HEK293 (cell line): ENCODE measurements around the gene BLOC1S2.

Experiments used
- CTCF ChIA-PET: fragments of 350-600 bp; formaldehyde crosslinking; extraction: SDS; loops from one replicate; lab custom pipeline; 2021; ENCODE audit warnings: antibody characterized with exemption; lab: Yijun Ruan, JAX
- POLR2A ChIA-PET: fragments of 300-600 bp; formaldehyde crosslinking; extraction: SDS; loops from one replicate; lab custom pipeline; 2020; ENCODE audit warnings: antibody characterized with exemption, inconsistent platforms; lab: Yijun Ruan, JAX
- H3K27ac ChIP-seq: fragments of 200-500 bp; sonication (Bioruptor generic); 2 replicates; pipeline ENCODE4 v1.5.1; 2014; ENCODE audit warnings: low read depth, low read length, control low read depth, inconsistent platforms; ENCODE audit errors: extremely low read depth
- H3K36me3 ChIP-seq, 2 experiments: fragments of 200-500 bp in 1 of 2; sonication (Bioruptor generic) in 1 of 2; 1 replicate in 1 of 2; 2 replicates in 1 of 2; pipeline ENCODE4 v1.5.1; 2014 to 2017; ENCODE audit warnings: inconsistent platforms in 2 of 2, low read length in 2 of 2; ENCODE audit not compliant: control insufficient read depth in 2 of 2, insufficient read depth in 1 of 2
- H3K4me1 ChIP-seq: fragments of 200-500 bp; sonication (Bioruptor generic); 2 replicates; pipeline ENCODE4 v1.5.1; 2014; ENCODE audit warnings: mild to moderate bottlenecking, low read length, inconsistent platforms; ENCODE audit not compliant: control insufficient read depth, insufficient read depth
- H3K4me3 ChIP-seq: 2 replicates; pipeline ENCODE4 v1.5.1; 2011; ENCODE audit warnings: low read depth, mild to moderate bottlenecking, control low read depth, low read length, moderate library complexity
- H3K9me3 ChIP-seq: fragments of 200-500 bp; sonication (Bioruptor generic); 2 replicates; pipeline ENCODE4 v1.5.1; 2014; ENCODE audit warnings: low read depth, low read length, inconsistent platforms; ENCODE audit not compliant: control insufficient read depth, insufficient read depth
- GLIS2 ChIP-seq: fragments of 450-650 bp; formaldehyde crosslinking; IDR thresholded peaks from 2 replicates; pipeline ENCODE4 v1.5.1; 2016; ENCODE audit warnings: missing biosample characterization, missing genetic modification characterization
- IKZF3 ChIP-seq: fragments of 450-650 bp; IDR thresholded peaks from 2 replicates; pipeline ENCODE4 v1.5.0; 2018; ENCODE audit warnings: missing biosample characterization, mild to moderate bottlenecking, missing genetic modification characterization, moderate library complexity
- KLF10 ChIP-seq: fragments of 450-650 bp; IDR thresholded peaks from 2 replicates; pipeline ENCODE4 v1.5.1; 2018; ENCODE audit warnings: missing biosample characterization, mild to moderate bottlenecking, missing genetic modification characterization
- ZBTB1 ChIP-seq: fragments of 450-650 bp; formaldehyde crosslinking; IDR thresholded peaks from 2 replicates; pipeline ENCODE4 v1.5.1; 2016; ENCODE audit warnings: missing biosample characterization, missing genetic modification characterization
- ZBTB48 ChIP-seq: fragments of 450-650 bp; formaldehyde crosslinking; IDR thresholded peaks from 2 replicates; pipeline ENCODE4 v1.5.1; 2016; ENCODE audit warnings: missing biosample characterization, missing genetic modification characterization
- ZFP3 ChIP-seq: fragments of 450-650 bp; formaldehyde crosslinking; IDR thresholded peaks from 2 replicates; pipeline ENCODE4 v1.5.1; 2016; ENCODE audit warnings: low read depth, missing biosample characterization, missing genetic modification characterization
- ZNF121 ChIP-seq: fragments of 450-650 bp; formaldehyde crosslinking; IDR thresholded peaks from 2 replicates; pipeline ENCODE4 v1.5.1; 2016; ENCODE audit warnings: missing biosample characterization, missing genetic modification characterization
- ZNF146 ChIP-seq: fragments of 450-650 bp; formaldehyde crosslinking; IDR thresholded peaks from 2 replicates; pipeline ENCODE4 v1.5.1; 2016; ENCODE audit warnings: missing biosample characterization, missing genetic modification characterization
- ZNF214 ChIP-seq: fragments of 450-650 bp; formaldehyde crosslinking; IDR thresholded peaks from 2 replicates; pipeline ENCODE4 v1.5.1; 2017; ENCODE audit warnings: missing biosample characterization, mild to moderate bottlenecking, missing genetic modification characterization, borderline replicate concordance
- ZNF274 ChIP-seq, 2 experiments: fragments of 200-500 bp in 1 of 2; fragments of 450-650 bp in 1 of 2; sonication (Bioruptor generic) in 1 of 2; formaldehyde crosslinking in 1 of 2; IDR thresholded peaks; 2 replicates each; pipeline versions ENCODE4 v1.5.1 to v1.6.1; 2014 to 2016; ENCODE audit warnings: borderline replicate concordance in 1 of 2, inconsistent platforms in 1 of 2, low read length in 1 of 2, missing biosample characterization in 1 of 2, missing genetic modification characterization in 1 of 2
- ZNF292 ChIP-seq: fragments of 450-650 bp; formaldehyde crosslinking; IDR thresholded peaks from 2 replicates; pipeline ENCODE4 v1.5.1; 2016; ENCODE audit warnings: low read depth, missing biosample characterization, missing genetic modification characterization, borderline replicate concordance
- ZNF394 ChIP-seq: fragments of 450-650 bp; formaldehyde crosslinking; IDR thresholded peaks from 2 replicates; pipeline ENCODE4 v1.5.1; 2016; ENCODE audit warnings: missing biosample characterization, missing genetic modification characterization, mild to moderate bottlenecking, moderate library complexity, borderline replicate concordance
- ZNF416 ChIP-seq: fragments of 450-650 bp; formaldehyde crosslinking; IDR thresholded peaks from 2 replicates; pipeline ENCODE4 v1.5.1; 2016; ENCODE audit warnings: missing biosample characterization, missing genetic modification characterization
- ZNF473 ChIP-seq: fragments of 450-650 bp; formaldehyde crosslinking; IDR thresholded peaks from 2 replicates; pipeline ENCODE4 v1.5.1; 2017; ENCODE audit warnings: missing biosample characterization, missing genetic modification characterization
- ZNF585B ChIP-seq: fragments of 450-650 bp; formaldehyde crosslinking; IDR thresholded peaks from 2 replicates; pipeline ENCODE4 v1.5.1; 2016; ENCODE audit warnings: missing biosample characterization, missing genetic modification characterization
- ZNF600 ChIP-seq: fragments of 450-650 bp; formaldehyde crosslinking; IDR thresholded peaks from 2 replicates; pipeline ENCODE4 v1.5.1; 2016; ENCODE audit warnings: missing biosample characterization, missing genetic modification characterization
- ZNF623 ChIP-seq: fragments of 450-650 bp; formaldehyde crosslinking; IDR thresholded peaks from 2 replicates; pipeline ENCODE4 v1.5.1; 2016; ENCODE audit warnings: missing biosample characterization, missing genetic modification characterization
- ZNF624 ChIP-seq: fragments of 450-650 bp; formaldehyde crosslinking; IDR thresholded peaks from 2 replicates; pipeline ENCODE4 v1.5.1; 2017; ENCODE audit warnings: missing biosample characterization, missing genetic modification characterization
- ZNF658 ChIP-seq: fragments of 450-650 bp; formaldehyde crosslinking; IDR thresholded peaks from 2 replicates; pipeline ENCODE4; 2016; ENCODE audit warnings: missing biosample characterization, missing genetic modification characterization
- ZNF664 ChIP-seq: fragments of 450-650 bp; formaldehyde crosslinking; IDR thresholded peaks from 2 replicates; pipeline ENCODE4 v1.5.1; 2016; ENCODE audit warnings: missing biosample characterization, missing genetic modification characterization
- ZSCAN30 ChIP-seq: fragments of 450-650 bp; IDR thresholded peaks from 2 replicates; pipeline ENCODE4 v1.5.1; 2018; ENCODE audit warnings: missing biosample characterization, mild to moderate bottlenecking, missing genetic modification characterization, moderate library complexity
- TF ChIP-seq, protein P1 (sequence below): fragments of 450-650 bp; formaldehyde crosslinking; IDR thresholded peaks from 2 replicates; pipeline ENCODE4 v1.5.1; 2016; ENCODE audit warnings: missing biosample characterization, missing genetic modification characterization
- TF ChIP-seq, protein P2 (sequence below): fragments of 450-650 bp; IDR thresholded peaks from 2 replicates; pipeline ENCODE4 v1.5.1; 2018; ENCODE audit warnings: missing biosample characterization, mild to moderate bottlenecking, missing genetic modification characterization
- TF ChIP-seq, protein P3 (sequence below): fragments of 450-650 bp; formaldehyde crosslinking; IDR thresholded peaks from 2 replicates; pipeline ENCODE4 v1.5.1; 2016; ENCODE audit warnings: missing biosample characterization, missing genetic modification characterization
- TF ChIP-seq, protein P4 (sequence below): sonication (generic); formaldehyde crosslinking; IDR thresholded peaks from 2 replicates; pipeline ENCODE4 v1.8.1; 2022; ENCODE audit warnings: mild to moderate bottlenecking, moderate library complexity, missing genetic modification reagents

The BLOC1S2 gene

DNA sequence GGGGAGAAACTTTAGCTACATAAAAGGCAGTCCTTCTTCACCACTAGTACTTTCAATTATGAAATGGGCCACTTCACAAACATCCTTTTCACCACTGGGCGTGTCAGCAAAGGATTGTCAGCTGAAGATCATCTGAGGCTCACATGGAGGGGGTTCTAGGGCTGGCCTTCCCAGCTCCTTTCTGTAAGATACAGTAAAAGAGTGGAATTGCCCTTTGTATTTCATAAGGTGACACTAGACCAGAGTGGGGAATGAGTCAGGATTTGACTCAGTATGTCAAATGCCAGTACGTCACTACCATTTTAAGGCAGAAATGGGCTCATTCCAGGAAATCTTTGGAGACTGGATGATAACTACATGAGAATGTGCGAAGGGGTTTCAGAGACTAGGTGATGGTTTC lies 21.2 kb upstream of the BLOC1S2 start:
- POLR2A ChIA-PET = no interaction called here
- H3K36me3 ChIP-seq = no peaks in the 10 kb centered on the region

DNA sequence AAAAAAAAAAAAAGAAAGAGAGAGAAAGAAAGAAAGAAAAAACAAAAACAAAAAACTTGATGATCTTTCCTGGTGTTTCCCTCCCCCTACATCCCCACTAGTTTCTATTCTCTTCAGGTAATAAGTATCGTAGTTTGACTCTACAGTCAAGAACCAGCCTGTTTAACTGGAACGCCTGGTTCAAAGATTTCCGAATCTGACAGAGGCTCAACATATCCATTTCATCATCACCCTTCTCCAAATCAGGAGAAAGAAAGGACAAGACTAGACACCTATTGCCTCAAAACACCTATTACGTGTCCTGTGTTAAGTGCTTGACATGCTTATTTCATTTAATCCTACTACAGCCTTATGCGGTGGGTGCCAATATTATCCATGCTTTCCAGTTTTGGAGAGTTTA lies 20.4 kb upstream of the BLOC1S2 start:
- Histone ChIP-seq H3K27ac (no peak overlapping the region), H3K4me1 (no peaks in the 10 kb centered on the region), H3K9me3 (no peaks in the 10 kb centered on the region), H3K4me3 (no peak overlapping the region), H3K36me3 (no peaks in the 10 kb centered on the region)
- TF ChIP-seq ZNF473 (tag by site-specific recombination) = no peak
- no peak for TF ChIP-seq GLIS2 (tag by site-specific recombination)
- no peak for TF ChIP-seq KLF10 (tag by site-specific recombination)
- TF ChIP-seq, protein P1, sequence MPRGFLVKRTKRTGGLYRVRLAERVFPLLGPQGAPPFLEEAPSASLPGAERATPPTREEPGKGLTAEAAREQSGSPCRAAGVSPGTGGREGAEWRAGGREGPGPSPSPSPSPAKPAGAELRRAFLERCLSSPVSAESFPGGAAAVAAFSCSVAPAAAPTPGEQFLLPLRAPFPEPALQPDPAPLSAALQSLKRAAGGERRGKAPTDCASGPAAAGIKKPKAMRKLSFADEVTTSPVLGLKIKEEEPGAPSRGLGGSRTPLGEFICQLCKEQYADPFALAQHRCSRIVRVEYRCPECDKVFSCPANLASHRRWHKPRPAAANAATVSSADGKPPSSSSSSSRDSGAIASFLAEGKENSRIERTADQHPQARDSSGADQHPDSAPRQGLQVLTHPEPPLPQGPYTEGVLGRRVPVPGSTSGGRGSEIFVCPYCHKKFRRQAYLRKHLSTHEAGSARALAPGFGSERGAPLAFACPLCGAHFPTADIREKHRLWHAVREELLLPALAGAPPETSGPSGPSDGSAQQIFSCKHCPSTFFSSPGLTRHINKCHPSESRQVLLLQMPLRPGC (tag by site-specific recombination) = no peak
- TF ChIP-seq ZNF416 (tag by site-specific recombination) = no peak
- TF ChIP-seq IKZF3 (tag by site-specific recombination) = no peak
- TF ChIP-seq, protein P2, sequence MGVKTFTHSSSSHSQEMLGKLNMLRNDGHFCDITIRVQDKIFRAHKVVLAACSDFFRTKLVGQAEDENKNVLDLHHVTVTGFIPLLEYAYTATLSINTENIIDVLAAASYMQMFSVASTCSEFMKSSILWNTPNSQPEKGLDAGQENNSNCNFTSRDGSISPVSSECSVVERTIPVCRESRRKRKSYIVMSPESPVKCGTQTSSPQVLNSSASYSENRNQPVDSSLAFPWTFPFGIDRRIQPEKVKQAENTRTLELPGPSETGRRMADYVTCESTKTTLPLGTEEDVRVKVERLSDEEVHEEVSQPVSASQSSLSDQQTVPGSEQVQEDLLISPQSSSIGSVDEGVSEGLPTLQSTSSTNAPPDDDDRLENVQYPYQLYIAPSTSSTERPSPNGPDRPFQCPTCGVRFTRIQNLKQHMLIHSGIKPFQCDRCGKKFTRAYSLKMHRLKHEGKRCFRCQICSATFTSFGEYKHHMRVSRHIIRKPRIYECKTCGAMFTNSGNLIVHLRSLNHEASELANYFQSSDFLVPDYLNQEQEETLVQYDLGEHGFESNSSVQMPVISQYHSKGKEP (tag by site-specific recombination) = no peak
- TF ChIP-seq ZNF585B (tag by site-specific recombination) = no peak
- TF ChIP-seq ZNF623 (tag by site-specific recombination) = no peak
- TF ChIP-seq, protein P3, sequence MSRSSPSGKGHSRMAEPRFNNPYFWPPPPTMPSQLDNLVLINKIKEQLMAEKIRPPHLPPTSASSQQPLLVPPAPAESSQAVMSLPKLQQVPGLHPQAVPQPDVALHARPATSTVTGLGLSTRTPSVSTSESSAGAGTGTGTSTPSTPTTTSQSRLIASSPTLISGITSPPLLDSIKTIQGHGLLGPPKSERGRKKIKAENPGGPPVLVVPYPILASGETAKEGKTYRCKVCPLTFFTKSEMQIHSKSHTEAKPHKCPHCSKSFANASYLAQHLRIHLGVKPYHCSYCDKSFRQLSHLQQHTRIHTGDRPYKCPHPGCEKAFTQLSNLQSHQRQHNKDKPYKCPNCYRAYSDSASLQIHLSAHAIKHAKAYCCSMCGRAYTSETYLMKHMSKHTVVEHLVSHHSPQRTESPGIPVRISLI (tag by site-specific recombination) = no peak
- no peak for TF ChIP-seq ZNF121
- TF ChIP-seq ZBTB48 = no peak
- no peak for TF ChIP-seq ZNF664 (tag by site-specific recombination)
- TF ChIP-seq ZBTB1 (tag by site-specific recombination) = no peak
- TF ChIP-seq, protein P4, sequence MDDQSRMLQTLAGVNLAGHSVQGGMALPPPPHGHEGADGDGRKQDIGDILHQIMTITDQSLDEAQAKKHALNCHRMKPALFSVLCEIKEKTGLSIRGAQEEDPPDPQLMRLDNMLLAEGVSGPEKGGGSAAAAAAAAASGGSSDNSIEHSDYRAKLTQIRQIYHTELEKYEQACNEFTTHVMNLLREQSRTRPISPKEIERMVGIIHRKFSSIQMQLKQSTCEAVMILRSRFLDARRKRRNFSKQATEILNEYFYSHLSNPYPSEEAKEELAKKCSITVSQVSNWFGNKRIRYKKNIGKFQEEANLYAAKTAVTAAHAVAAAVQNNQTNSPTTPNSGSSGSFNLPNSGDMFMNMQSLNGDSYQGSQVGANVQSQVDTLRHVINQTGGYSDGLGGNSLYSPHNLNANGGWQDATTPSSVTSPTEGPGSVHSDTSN (CRISPR knock-in tag) = no peak
- TF ChIP-seq ZNF292 (tag by site-specific recombination) = no peak
- CTCF ChIA-PET = interaction anchor here (1.4 kb wide), 1 partner anchor 212 kb away, joined by 4 read pairs; no protein-coding TSS in a partner anchor
- POLR2A ChIA-PET = interaction anchor here (0.6 kb wide), 1 partner anchor 31 kb away, joined by 5 read pairs; no protein-coding TSS in a partner anchor

More for the DNA sequence above, 21.2 kb upstream of the BLOC1S2 start:
- Histone ChIP-seq H3K9me3 (no peaks in the 10 kb centered on the region), H3K4me3 (no peak overlapping the region), H3K4me1 (no peaks in the 10 kb centered on the region), H3K27ac (no peak overlapping the region)
- TF ChIP-seq ZNF658 (no peak), ZNF394 (tag by site-specific recombination) (no peak), ZNF214 (no peak), ZNF624 (no peak), ZFP3 (tag by site-specific recombination) (no peak), ZNF600 (tag by site-specific recombination) (no peak), ZSCAN30 (tag by site-specific recombination) (no peak), ZNF146 (tag by site-specific recombination) (no peak), ZNF274 (IDR thresholded peaks at IDR 0.05; ENCODE audit: low read length) (no peak), ZNF274 (tag by site-specific recombination; IDR thresholded peaks at IDR 0.05; ENCODE audit: borderline replicate concordance) (no peak)
- CTCF ChIA-PET = interaction anchor here (0.7 kb wide), 1 partner anchor 213 kb away, joined by 3 read pairs; no protein-coding TSS in a partner anchor
